Stimulated activated CD8-positive, alpha-beta memory T cell treated with anti-CD3 and anti-CD28 coated beads, Interleukin-12 subunit alpha, Interleukin-12 subunit beta, amount 100 ng/mL, for 1 hour (primary cell): ENCODE measurements around the gene SELENOK.

Source experiments
- DNase-seq: peaks from one replicate; pipeline ENCODE4 v3.0.0-alpha.2; 2020; ENCODE audit warnings: low read depth

Gene SELENOK

GRCh38 chr3:53883008-53883407 is 8.7 kb downstream of the SELENOK start:
- DNase-seq, result no peak

GRCh38 chr3:53881691-53882593 is 9.7 kb downstream of the SELENOK start, which contains the start of gene ACTR8:
ACTR8 (minus strand) TSS chr3:53882152; CDS start chr3:53882101, 51 bp downstream.
- DNase-seq, result peak; percentile 74

GRCh38 chr3:53880396-53881345 is 11.0 kb downstream of the SELENOK start:
- DNase-seq, result no peak

- DNase-seq, result no peak
Observed at GRCh38 chr3:53865732-53866499, 25.7 kb downstream of the SELENOK start.

- no peak for DNase-seq
Observed at GRCh38 chr3:53863145-53863544, 28.5 kb downstream of the SELENOK start.

- no peak for DNase-seq
Observed at GRCh38 chr3:53862241-53862640, 29.4 kb downstream of the SELENOK start.

- no peak for DNase-seq
Observed at GRCh38 chr3:53860196-53860595, 31.5 kb downstream of the SELENOK start.

GRCh38 chr3:53859178-53859577 is 32.5 kb downstream of the SELENOK start:
- no peak for DNase-seq

GRCh38 chr3:53858096-53858741 is 33.4 kb downstream of the SELENOK start:
- no peak for DNase-seq

GRCh38 chr3:53856964-53857363 is 34.7 kb downstream of the SELENOK start:
- no peak for DNase-seq

GRCh38 chr3:53850895-53851294 is 40.8 kb downstream of the SELENOK start:
- DNase-seq, result no peak

GRCh38 chr3:53849916-53850315 is 41.7 kb downstream of the SELENOK start:
- no peak for DNase-seq

- no peak for DNase-seq
Observed at GRCh38 chr3:53846851-53847155, 44.9 kb downstream of the SELENOK start.

GRCh38 chr3:53846134-53846850 is 45.4 kb downstream of the SELENOK start, which contains the start of the genes CHDH and IL17RB:
CHDH (minus strand) TSS chr3:53846419; CDS start chr3:53824008, 22,411 bp downstream.
IL17RB (plus strand) TSS chr3:53846568; CDS start chr3:53846589, 21 bp downstream.
- DNase-seq, result no peak

- DNase-seq, result no peak
Observed at GRCh38 chr3:53845881-53846133, 45.9 kb downstream of the SELENOK start.

- DNase-seq, result no peak
Observed at GRCh38 chr3:53845103-53845880, 46.4 kb downstream of the SELENOK start.

GRCh38 chr3:53844262-53845102 is 47.2 kb downstream of the SELENOK start:
- no peak for DNase-seq

GRCh38 chr3:53843195-53844177 is 48.2 kb downstream of the SELENOK start:
- DNase-seq, result no peak
